GM12801 (cell line): ENCODE measurements around the gene HEXD.

Experiments used
- CTCF ChIP-seq: IDR thresholded peaks from one replicate; pipeline ENCODE4 v1.5.1; 2011; ENCODE audit warnings: control low read depth; ENCODE audit not compliant: insufficient read length; ENCODE audit errors: extremely low read depth

Gene HEXD

GRCh38 chr17:82380860-82381702, 37.1 kb upstream of the HEXD start:
- no peak for TF ChIP-seq CTCF

- TF ChIP-seq CTCF, result no peak
These were observed 35.3 kb upstream of the HEXD start for GRCh38 chr17:82382933-82383255.

- TF ChIP-seq CTCF, result no peak
These were observed 34.7 kb upstream of the HEXD start for GRCh38 chr17:82383411-82383810.

GRCh38 chr17:82384051-82384729, 34.0 kb upstream of the HEXD start:
- no peak for TF ChIP-seq CTCF

- no peak for TF ChIP-seq CTCF
These were observed 33.2 kb upstream of the HEXD start for GRCh38 chr17:82384730-82385481.

GRCh38 chr17:82385559-82386254, 32.4 kb upstream of the HEXD start:
- TF ChIP-seq CTCF, result no peak
